ENCODE data around the gene MAP3K9. TPM values are rescaled to one million over a fixed set of nuclear protein-coding genes. Genes with fewer than 3 reads are reported as not detected.

MAP3K9 gene
- total and polyA plus RNA-seq, 10 of the 15 experiments (the other 5 are each of a cell fraction or from before 2014, with no cell fraction given): 0.48 to 7.9 (median 2.9) TPM

DNA sequence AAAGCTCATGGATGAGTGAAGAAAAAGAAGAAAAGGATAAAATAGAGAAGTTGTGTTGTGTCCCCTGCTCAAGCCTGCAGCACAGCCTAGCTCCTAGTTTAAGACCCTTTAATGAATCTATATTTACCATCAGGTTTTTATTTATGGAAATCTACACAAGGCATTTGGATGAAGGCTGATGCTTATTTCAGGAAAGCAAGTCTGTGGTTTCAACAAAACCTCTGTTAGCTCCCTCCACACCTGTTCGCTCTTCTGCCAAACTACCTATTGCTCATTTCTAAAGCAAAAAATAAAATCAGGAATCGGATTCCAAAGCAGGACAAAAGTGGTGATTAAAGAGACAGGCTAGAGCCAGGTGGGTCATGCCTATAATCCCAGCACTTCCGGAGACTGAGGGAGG lies 18.9 kb upstream of the MAP3K9 start:
- Histone ChIP-seq H3K4me2 (ENCODE audit: control insufficient read depth, insufficient read depth) (no peak overlapping the region), H3K27me3 (replicated peaks in 1 of 2; ENCODE audit: control insufficient read depth in 2 of 2, insufficient read depth in 2 of 2, low read length in 1 of 2) (peaks cover 0 to under 1% of the 10 kb centered on the region in 2 experiments; a peak in 1 of 4 replicates), H3K79me2 (ENCODE audit: control insufficient read depth, insufficient read depth, low read length) (no peaks in the 10 kb centered on the region), H3K27ac (ENCODE audit: control insufficient read depth, insufficient read depth) (no peak overlapping the region), H3K4me3 (no peak overlapping the region), H3K36me3 (ENCODE audit: control insufficient read depth in 2 of 2, insufficient read depth in 2 of 2, low read length in 1 of 2) (no peaks in the 10 kb centered on the region), H3K9me3 (replicated peaks; ENCODE audit: control insufficient read depth, insufficient read depth, low read length) (no peaks in the 10 kb centered on the region; the same call in 2 of the 3 replicates), H2AFZ (ENCODE audit: control insufficient read depth, low read depth, low read length) (no peak overlapping the region), H3K4me1 (ENCODE audit: control insufficient read depth, insufficient read depth, low read length) (no peaks in the 10 kb centered on the region), H3K9ac (ENCODE audit: control insufficient read depth, insufficient read depth, low read length) (no peak overlapping the region), H4K20me1 (ENCODE audit: control insufficient read depth, insufficient read depth) (no peaks in the 10 kb centered on the region)
- POLR2A ChIA-PET: no interaction called here
- 52% methylated on average over 3 of the region's 3 CpGs for WGBS (ENCODE audit: insufficient coverage, insufficient replicate concordance, low lambda C conversion rate, missing lambda C conversion rate)
- TF ChIP-seq STAT3 (IDR thresholded peaks at IDR 0.05; ENCODE audit: low read depth, low read length): no peak
- no peak for TF ChIP-seq TAF1 (IDR thresholded peaks at IDR 0.05; ENCODE audit: borderline replicate concordance, low read depth, low read length)
- no peak for TF ChIP-seq FOXK2 (IDR thresholded peaks at IDR 0.05)
- TF ChIP-seq EZH2 (IDR thresholded peaks at IDR 0.05; ENCODE audit: borderline replicate concordance, control insufficient read depth, low read depth, low read length): no peak
- ATAC-seq (no peak), DNase-seq (ENCODE audit: low read depth, low spot score) (no peak), FAIRE-seq (no peak)
- intact Hi-C loops (cut with micrococcal nuclease; ENCODE audit: unreplicated experiment): no loop called here
- no TSS peak for BruUV-seq (replicated peaks)
- CTCF ChIA-PET: interaction anchor here (1.0 to 2.6 kb wide), 6 partner anchors 10 to 145 kb away, joined by 3 to 28 read pairs (median 6); partner anchors contain the start of gene PCNX1
- SMC1A ChIA-PET (ENCODE audit: uncharacterized antibody, unreplicated experiment): interaction anchor here (0.8 to 2.2 kb wide), 11 partner anchors 10 to 152 kb away, joined by 3 to 10 read pairs (median 5); partner anchors contain the start of gene PCNX1
- RAD21 ChIA-PET (ENCODE audit: unreplicated experiment): interaction anchor here (0.7 to 1.5 kb wide), 2 partner anchors 10 to 205 kb away, joined by 3 to 9 read pairs; no protein-coding TSS in a partner anchor
- in situ Hi-C loops (cut with MboI): no loop called here

DNA sequence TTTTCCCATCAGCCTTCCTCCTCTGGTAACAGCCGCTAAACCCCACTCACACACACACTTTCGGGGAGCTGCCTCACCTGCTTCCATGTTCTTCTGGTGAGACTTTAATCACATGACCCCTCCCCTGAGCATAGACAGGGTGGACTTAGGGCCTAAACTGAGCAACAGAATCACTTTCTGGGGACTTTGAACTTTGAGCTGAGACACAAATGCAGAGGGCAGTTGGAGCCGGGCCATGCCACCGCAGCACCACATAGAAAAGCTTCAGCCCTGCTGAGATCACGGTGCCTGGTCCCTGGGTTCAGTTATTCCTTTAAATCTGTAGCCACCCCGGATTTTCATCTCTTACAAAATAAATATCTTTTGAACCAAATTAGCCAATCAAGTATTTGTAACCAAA lies 18.4 kb upstream of the MAP3K9 start:
- DNase-seq (ENCODE audit: low read depth, low spot score) (no peak), ATAC-seq (no peak), FAIRE-seq (no peak)
- intact Hi-C loops (cut with micrococcal nuclease; ENCODE audit: unreplicated experiment): no loop called here
- Histone ChIP-seq H3K79me2 (ENCODE audit: control insufficient read depth, insufficient read depth, low read length) (no peaks in the 10 kb centered on the region), H3K27ac (ENCODE audit: control insufficient read depth, insufficient read depth) (no peak overlapping the region), H3K27me3 (replicated peaks in 1 of 2; ENCODE audit: control insufficient read depth in 2 of 2, insufficient read depth in 2 of 2, low read length in 1 of 2) (peaks cover 0 to 5% of the 10 kb centered on the region in 2 experiments; a peak in 1 of 4 replicates), H3K9ac (ENCODE audit: control insufficient read depth, insufficient read depth, low read length) (no peak overlapping the region), H3K9me3 (replicated peaks; ENCODE audit: control insufficient read depth, insufficient read depth, low read length) (no peaks in the 10 kb centered on the region; the same call in 2 of the 3 replicates), H4K20me1 (ENCODE audit: control insufficient read depth, insufficient read depth) (no peaks in the 10 kb centered on the region), H3K4me3 (no peak overlapping the region), H3K4me1 (ENCODE audit: control insufficient read depth, insufficient read depth, low read length) (peaks cover 3% of the 10 kb centered on the region; the same call in 1 of the 2 replicates), H2AFZ (ENCODE audit: control insufficient read depth, low read depth, low read length) (no peak overlapping the region), H3K36me3 (ENCODE audit: control insufficient read depth in 2 of 2, insufficient read depth in 2 of 2, low read length in 1 of 2) (no peaks in the 10 kb centered on the region), H3K4me2 (ENCODE audit: control insufficient read depth, insufficient read depth) (no peak overlapping the region)
- ChIA-PET SMC1A (ENCODE audit: uncharacterized antibody, unreplicated experiment) (interaction anchor here (0.6 to 2.2 kb wide), 16 partner anchors 10 to 152 kb away, joined by 3 to 10 read pairs (median 4); partner anchors contain the start of gene PCNX1), POLR2A (no interaction called here), RAD21 (ENCODE audit: unreplicated experiment) (interaction anchor here (0.7 to 1.5 kb wide), 5 partner anchors 10 to 1657 kb away, joined by 3 to 9 read pairs (median 3); partner anchors contain the start of gene PCNX1), CTCF (interaction anchor here (1.0 to 2.6 kb wide), 8 partner anchors 10 to 276 kb away, joined by 3 to 28 read pairs (median 4); partner anchors contain the start of gene PCNX1)
- in situ Hi-C loops (cut with MboI): no loop called here
- no peak for TF ChIP-seq RAD51 (IDR thresholded peaks at IDR 0.05)
- no peak for TF ChIP-seq RAD21 (IDR thresholded peaks at IDR 0.05; ENCODE audit: insufficient read depth, low read depth, low read length)
- 84% methylated on average over 6 of the region's 6 CpGs for whole genome bisulfite sequencing (ENCODE audit: insufficient coverage, insufficient replicate concordance, low lambda C conversion rate, missing lambda C conversion rate)
- BruUV-seq (replicated peaks): no TSS peak
